Endodermal cell (in vitro differentiated cells): ENCODE results near the gene CCDC3. TPM values are rescaled to one million over a fixed set of nuclear protein-coding genes. Genes with fewer than 3 reads are reported as not detected.

Experiments used
- DNase-seq: peaks from one replicate; pipeline ENCODE4 v3.0.0-alpha.2; 2017
- H3K27ac ChIP-seq: 2 replicates; pipeline ENCODE4 v1.5.1; 2013; ENCODE audit warnings: mild to moderate bottlenecking, low read depth, low read length, moderate library complexity
- H3K27me3 ChIP-seq: 2 replicates; pipeline ENCODE4 v1.6.1; 2013; ENCODE audit warnings: mild to moderate bottlenecking, low read length, moderate library complexity; ENCODE audit not compliant: insufficient read depth, control insufficient read depth, poor library complexity, severe bottlenecking
- H3K36me3 ChIP-seq: 2 replicates; pipeline ENCODE4 v1.7.0; 2013; ENCODE audit warnings: mild to moderate bottlenecking, low read length, moderate library complexity; ENCODE audit not compliant: control insufficient read depth, insufficient read depth
- H3K4me1 ChIP-seq: one replicate; pipeline ENCODE4 v1.7.0; 2013; ENCODE audit warnings: low read length; ENCODE audit not compliant: control insufficient read depth, insufficient read depth
- H3K4me3 ChIP-seq: 2 replicates; pipeline ENCODE4 v1.5.1; 2013; ENCODE audit warnings: mild to moderate bottlenecking, low read length, moderate library complexity
- H3K9ac ChIP-seq: 2 replicates; pipeline ENCODE4 v1.6.1; 2013; ENCODE audit warnings: mild to moderate bottlenecking, low read length, moderate library complexity; ENCODE audit not compliant: poor library complexity, severe bottlenecking; ENCODE audit errors: extremely low read depth
- H3K9me3 ChIP-seq: 2 replicates; pipeline ENCODE4 v1.6.1; 2013; ENCODE audit warnings: mild to moderate bottlenecking, low read length, moderate library complexity; ENCODE audit not compliant: control insufficient read depth
- H3K27ac Mint-ChIP-seq: 2 replicates; pipeline ENCODE4 v1.8.0; 2020; ENCODE audit warnings: mixed read lengths
- H3K27me3 Mint-ChIP-seq: 2 replicates; pipeline ENCODE4 v1.8.0; 2021; ENCODE audit warnings: mild to moderate bottlenecking, mixed read lengths; ENCODE audit not compliant: insufficient read depth
- H3K36me3 Mint-ChIP-seq: 2 replicates; pipeline ENCODE4 v1.8.0; 2020; ENCODE audit warnings: low read depth, mixed read lengths
- H3K4me1 Mint-ChIP-seq: 2 replicates; pipeline ENCODE4 v1.8.0; 2020; ENCODE audit warnings: mixed read lengths
- H3K4me3 Mint-ChIP-seq: 2 replicates; pipeline ENCODE4 v1.8.0; 2020; ENCODE audit warnings: mild to moderate bottlenecking, moderate library complexity, mixed read lengths
- H3K9me3 Mint-ChIP-seq: 2 replicates; pipeline ENCODE4 v1.8.0; 2020; ENCODE audit warnings: mild to moderate bottlenecking, mixed read lengths
- WGBS, 2 experiments: methylation state at CpG; one replicate each; pipeline versions ENCODE4 v1.1.5 to v1.1.7; 2013; ENCODE audit warnings: missing lambda C conversion rate in 2 of 2, mixed read lengths in 1 of 2; ENCODE audit not compliant: insufficient coverage in 1 of 2, insufficient read length in 1 of 2; 5-methylcytosine and 5-hydroxymethylcytosine counted together
- total RNA-seq, 2 donors: library from RNA; stranded (reverse); fragmentation: NEBNext Ultra II Directional in 1 of 2; extraction: Animal tissue kit (Norgen Biotek cat#: 25700) in 1 of 2; gene quantifications; 2 replicates in 1 of 2; 3 replicates in 1 of 2; pipeline ENCODE4 v1.2.1, GENCODE V29; 2021
- TF ChIP-seq, protein P1 (sequence below): fragments of 200-600 bp; sonication (generic); conservative IDR thresholded peaks from 2 replicates; pipeline ENCODE4 v1.5.0; 2021; ENCODE audit warnings: antibody characterized with exemption, mild to moderate bottlenecking

The CCDC3 gene
- total RNA-seq, 2 donors from 2014 or later: 4.6 to 12.3 TPM

DNA sequence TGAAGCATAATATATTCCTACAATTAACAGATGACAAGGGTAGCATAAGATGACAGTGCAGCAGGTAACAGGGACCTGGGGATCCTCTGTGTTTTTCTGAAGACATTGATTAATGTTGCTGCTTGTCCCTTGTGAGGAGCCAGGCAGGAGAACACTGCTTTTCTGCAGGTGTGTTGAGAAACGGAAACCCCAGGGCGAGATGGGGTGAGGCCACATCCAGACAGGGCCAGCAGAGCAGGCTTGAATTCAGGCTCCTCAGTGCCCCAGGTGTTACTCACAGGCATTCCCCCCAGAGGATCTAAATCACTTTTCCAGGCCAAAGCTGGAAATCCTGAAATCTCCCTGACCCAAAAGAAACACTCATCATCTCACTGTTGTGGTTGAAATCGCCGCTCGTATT, 105.3 kb downstream of the CCDC3 start:
- Histone ChIP-seq H3K27ac (no peak overlapping the region), H3K4me3 (no peak overlapping the region), H3K36me3 (no peaks in the 10 kb centered on the region), H3K27me3 (no peaks in the 10 kb centered on the region), H3K9ac (no peak overlapping the region), H3K9me3 (no peaks in the 10 kb centered on the region), H3K4me1 (no peaks in the 10 kb centered on the region)
- no peak overlapping the region for H3K4me3 Mint-ChIP-seq
- peaks cover 8% of the 10 kb centered on the region for H3K27me3 Mint-ChIP-seq
- TF ChIP-seq, protein P1, sequence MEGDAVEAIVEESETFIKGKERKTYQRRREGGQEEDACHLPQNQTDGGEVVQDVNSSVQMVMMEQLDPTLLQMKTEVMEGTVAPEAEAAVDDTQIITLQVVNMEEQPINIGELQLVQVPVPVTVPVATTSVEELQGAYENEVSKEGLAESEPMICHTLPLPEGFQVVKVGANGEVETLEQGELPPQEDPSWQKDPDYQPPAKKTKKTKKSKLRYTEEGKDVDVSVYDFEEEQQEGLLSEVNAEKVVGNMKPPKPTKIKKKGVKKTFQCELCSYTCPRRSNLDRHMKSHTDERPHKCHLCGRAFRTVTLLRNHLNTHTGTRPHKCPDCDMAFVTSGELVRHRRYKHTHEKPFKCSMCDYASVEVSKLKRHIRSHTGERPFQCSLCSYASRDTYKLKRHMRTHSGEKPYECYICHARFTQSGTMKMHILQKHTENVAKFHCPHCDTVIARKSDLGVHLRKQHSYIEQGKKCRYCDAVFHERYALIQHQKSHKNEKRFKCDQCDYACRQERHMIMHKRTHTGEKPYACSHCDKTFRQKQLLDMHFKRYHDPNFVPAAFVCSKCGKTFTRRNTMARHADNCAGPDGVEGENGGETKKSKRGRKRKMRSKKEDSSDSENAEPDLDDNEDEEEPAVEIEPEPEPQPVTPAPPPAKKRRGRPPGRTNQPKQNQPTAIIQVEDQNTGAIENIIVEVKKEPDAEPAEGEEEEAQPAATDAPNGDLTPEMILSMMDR: no peak
- H3K27ac Mint-ChIP-seq: no peak overlapping the region
- H3K9me3 Mint-ChIP-seq: peaks cover 5% of the 10 kb centered on the region
- H3K36me3 Mint-ChIP-seq: no peaks in the 10 kb centered on the region
- no peak for DNase-seq
- WGBS, 2 experiments: 95 to 96% methylated on average over 4 to 5 of the region's 5 CpGs
- no peaks in the 10 kb centered on the region for H3K4me1 Mint-ChIP-seq

DNA sequence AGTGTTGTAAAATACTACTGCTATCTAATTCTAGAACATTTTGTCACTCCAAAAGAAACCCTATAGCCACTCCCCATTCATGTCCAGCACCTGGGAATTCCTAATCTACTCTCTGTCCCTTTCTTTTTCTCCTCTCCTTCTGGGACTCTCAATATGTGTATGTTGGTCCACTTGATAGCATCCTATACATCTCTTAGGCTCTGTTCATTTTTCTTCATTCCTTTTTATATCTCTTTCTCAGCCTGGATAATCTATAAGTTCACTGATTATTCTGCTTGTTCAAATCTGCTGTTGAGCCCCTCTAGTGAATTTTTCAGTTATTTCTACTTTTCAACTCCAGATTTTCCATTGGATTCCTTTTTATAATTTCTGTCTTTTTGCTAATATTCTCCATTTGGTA, 108.6 kb downstream of the CCDC3 start:
- H3K9ac ChIP-seq: no peak overlapping the region
- H3K9me3 ChIP-seq: no peaks in the 10 kb centered on the region
- no peaks in the 10 kb centered on the region for H3K4me1 ChIP-seq
- DNase-seq: no peak
- Mint-ChIP-seq H3K9me3 (peaks cover 10% of the 10 kb centered on the region), H3K27me3 (peaks cover 8% of the 10 kb centered on the region), H3K4me1 (no peaks in the 10 kb centered on the region), H3K27ac (no peak overlapping the region), H3K36me3 (no peaks in the 10 kb centered on the region), H3K4me3 (no peak overlapping the region)
- H3K27me3 ChIP-seq: no peaks in the 10 kb centered on the region
- H3K36me3 ChIP-seq: no peaks in the 10 kb centered on the region
- no peak overlapping the region for H3K27ac ChIP-seq
- TF ChIP-seq, protein P1: no peak
- no peak overlapping the region for H3K4me3 ChIP-seq

DNA sequence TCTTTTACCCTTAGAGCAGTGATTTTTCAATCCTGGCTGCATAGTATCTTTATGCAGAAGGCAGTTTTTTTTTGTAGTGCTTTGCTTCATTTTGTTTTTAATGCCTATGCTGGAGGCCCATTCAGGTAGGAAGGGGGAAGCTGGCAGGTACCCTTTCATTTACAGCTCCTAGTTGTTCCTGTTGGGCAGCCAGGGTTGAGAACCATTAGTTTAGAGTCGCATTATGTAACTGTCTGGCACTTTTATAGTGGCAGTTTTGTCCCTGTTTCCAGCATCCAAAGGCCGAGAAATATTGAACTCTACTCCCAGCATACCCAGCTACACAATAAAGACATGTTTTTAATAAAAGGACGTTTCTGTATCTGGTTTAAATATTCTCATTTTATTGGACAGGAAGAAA, 110.6 kb downstream of the CCDC3 start:
- Mint-ChIP-seq H3K27ac (no peak overlapping the region), H3K27me3 (peaks cover 8% of the 10 kb centered on the region), H3K4me1 (no peaks in the 10 kb centered on the region), H3K36me3 (no peaks in the 10 kb centered on the region), H3K4me3 (no peak overlapping the region), H3K9me3 (peaks cover 10% of the 10 kb centered on the region)
- TF ChIP-seq, protein P1: no peak
- no peaks in the 10 kb centered on the region for H3K9me3 ChIP-seq
- H3K4me1 ChIP-seq: no peaks in the 10 kb centered on the region
- DNase-seq: peak; percentile 8
- 82% methylated on average over 3 of the region's 3 CpGs; no CpG with 5 or more reads in 1 of the 2 experiments for WGBS, 2 experiments
- H3K27ac ChIP-seq: no peak overlapping the region
- no peaks in the 10 kb centered on the region for H3K36me3 ChIP-seq
- no peaks in the 10 kb centered on the region for H3K27me3 ChIP-seq
- H3K9ac ChIP-seq: no peak overlapping the region
- no peak overlapping the region for H3K4me3 ChIP-seq
